Erythroblast (primary cell): Measurements from ENCODE around the gene TIMM29.

ENCODE experiments used
- GATA1 ChIP-seq: IDR thresholded peaks from 2 replicates; pipeline ENCODE4 v1.6.1; 2011; ENCODE audit warnings: low read depth, mild to moderate bottlenecking, control low read depth, low read length, moderate library complexity
- POLR2A ChIP-seq: IDR thresholded peaks from 2 replicates; pipeline ENCODE4 v1.6.1; 2011; ENCODE audit warnings: mild to moderate bottlenecking, low read length

DNA sequence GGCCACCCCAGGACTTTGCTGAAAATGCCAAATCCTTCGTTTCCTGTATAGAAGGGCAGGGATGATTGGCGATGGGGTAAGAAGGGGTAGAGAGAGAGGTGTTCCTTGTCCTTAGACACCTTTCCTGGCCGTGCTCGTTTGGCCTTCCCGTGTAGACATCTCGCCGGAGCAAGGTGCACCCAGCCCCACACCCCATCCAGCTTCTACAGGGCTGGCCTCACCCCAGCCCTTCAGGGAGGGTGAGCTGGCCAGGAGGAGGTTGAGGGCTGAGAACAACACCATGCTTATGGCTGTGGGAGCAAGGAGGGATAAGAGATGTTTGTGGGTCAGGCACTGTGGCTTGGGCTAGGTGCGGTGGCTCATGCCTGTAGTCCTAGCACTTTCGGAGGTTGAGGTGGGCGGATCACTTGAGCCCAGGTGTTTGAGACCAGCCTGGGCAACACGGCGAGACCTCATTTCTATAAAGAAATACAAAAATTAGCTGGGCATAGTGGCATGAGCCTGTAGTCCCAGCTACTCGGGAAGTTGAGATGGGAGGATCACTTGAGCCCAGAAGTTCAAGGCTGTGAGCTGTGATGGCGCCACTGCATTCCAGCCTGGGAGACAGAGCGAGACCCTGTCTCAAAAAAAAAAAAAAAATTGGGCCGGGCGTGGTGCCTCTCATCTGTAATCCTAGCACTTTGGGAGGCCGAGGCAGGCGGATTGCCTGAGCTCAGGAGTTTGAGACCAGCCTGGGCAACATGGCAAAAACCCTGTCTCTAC, 47.7 kb downstream of the TIMM29 start:
- TF ChIP-seq POLR2A (no peak), GATA1 (no peak)
